Activated CD4-positive, alpha-beta T cell treated with anti-CD3 and anti-CD28 coated beads, Interleukin-2, Interleukin-6, amounts not matched to agents 100 ng/mL and 50 ng/mL, durations not matched to agents 16 hours and 8 hours (primary cell): ENCODE results near the gene FAM107B.
"Not testable (repeated sequence)": the region's sequence is repeated elsewhere in the genome, so short reads cannot be mapped to it uniquely, and the experiment has no call there.

Experiments
- DNase-seq: peaks from one replicate; pipeline ENCODE4 v3.0.0-alpha.2; 2020

Gene FAM107B

GRCh38 chr10:14688189-14688588 is 86.5 kb downstream of the FAM107B start:
- DNase-seq, result not testable (repeated sequence)

- DNase-seq, result no peak
Measured at GRCh38 chr10:14687340-14687739, 87.4 kb downstream of the FAM107B start.

DNA sequence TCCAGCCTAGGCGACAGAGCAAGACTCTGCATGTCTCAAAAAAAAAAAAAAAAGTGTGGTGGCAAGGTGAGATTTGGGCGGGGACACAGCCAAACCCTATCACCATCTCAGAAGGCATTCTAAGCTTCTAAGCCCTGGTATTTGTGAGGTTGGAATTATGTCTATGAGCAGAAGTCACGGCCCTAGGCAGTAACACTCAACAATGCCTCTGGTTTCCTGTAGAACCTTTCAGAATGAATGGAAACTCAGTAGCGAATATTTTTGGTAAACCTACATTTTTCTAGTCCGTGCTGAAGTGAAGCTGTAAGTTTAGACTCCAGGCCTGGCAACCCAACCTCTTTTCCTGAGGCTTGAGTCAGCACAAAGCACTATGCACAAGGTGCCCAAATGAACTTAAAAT is 88.3 kb downstream of the FAM107B start:
- DNase-seq, result peak; percentile 58

DNA sequence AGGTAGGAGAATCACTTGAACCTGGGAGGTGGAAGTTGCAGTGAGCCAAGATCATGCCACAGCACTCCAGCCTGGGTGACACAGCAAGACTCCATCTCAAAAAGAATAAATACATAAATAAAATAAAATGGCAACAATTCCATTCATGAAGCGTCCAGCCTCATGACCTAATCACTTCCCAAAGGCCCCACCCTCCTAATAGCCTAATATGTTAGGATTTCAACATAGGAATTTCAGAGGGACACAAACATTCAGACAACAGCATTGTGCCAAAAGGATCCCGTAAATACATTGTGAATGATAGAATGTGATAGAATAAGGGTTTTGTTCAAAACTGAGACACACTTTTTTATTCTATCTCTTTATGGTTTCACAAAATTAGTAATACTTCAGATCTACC is 90.3 kb downstream of the FAM107B start:
- no peak for DNase-seq

- DNase-seq, result no peak
Measured at GRCh38 chr10:14683256-14683655, 91.4 kb downstream of the FAM107B start.

DNA sequence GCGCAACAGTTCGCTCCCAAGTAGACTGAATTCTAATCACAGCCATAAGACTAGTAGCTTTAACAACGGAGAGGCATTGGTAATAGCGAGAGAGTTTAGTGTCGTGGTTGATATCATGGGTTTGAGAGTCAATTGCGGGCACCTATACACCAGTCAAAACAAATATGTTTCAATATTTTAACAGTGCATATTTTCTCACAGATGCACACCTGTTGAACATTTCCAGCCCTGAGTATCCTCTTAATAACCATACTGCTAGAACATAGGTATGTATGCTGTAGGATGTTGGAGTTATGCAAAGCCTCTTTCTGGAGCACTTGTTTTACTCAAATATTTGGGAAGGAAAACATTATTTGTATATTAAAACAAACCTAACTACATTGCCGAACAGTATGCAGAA is 92.9 kb downstream of the FAM107B start:
- DNase-seq, result no peak

- no peak for DNase-seq
Measured at GRCh38 chr10:14681305-14681704, 93.4 kb downstream of the FAM107B start.

- DNase-seq, result no peak
Measured at GRCh38 chr10:14678637-14679036, 96.1 kb downstream of the FAM107B start.

GRCh38 chr10:14676732-14677131 is 98.0 kb downstream of the FAM107B start:
- DNase-seq, result no peak

GRCh38 chr10:14674376-14675050 is 100.2 kb downstream of the FAM107B start:
- no peak for DNase-seq

DNA sequence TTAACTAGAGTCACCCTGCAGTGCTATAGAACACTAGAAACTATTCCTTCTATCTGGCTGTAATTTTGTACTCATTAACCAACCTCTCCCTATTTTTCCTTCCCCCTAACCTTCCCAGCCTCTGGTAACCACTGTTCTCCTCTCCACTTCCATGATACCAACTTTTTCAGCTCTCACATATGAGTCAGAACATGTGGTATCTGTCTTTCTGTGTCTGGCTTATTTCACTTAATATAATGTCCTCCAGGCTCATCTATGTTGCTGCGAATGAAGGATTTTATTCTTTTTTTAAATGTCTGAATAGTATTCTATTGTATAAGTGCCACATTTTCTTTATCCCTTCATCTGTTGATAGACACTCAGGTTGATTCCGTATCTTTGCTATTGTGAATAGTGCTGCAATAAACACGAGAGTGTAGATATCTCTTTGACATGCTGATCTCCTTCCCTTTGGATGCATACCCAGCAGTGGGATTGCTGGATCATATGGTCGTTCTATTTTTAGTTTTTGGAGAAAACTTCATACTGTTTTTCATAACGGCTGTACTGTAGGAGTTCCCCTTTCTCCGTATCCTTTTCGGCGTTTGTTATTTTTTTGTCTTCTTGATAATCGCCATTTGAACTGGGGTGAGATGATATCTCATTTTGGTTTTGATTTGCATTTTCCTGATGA is 101.4 kb downstream of the FAM107B start:
- no peak for DNase-seq

DNA sequence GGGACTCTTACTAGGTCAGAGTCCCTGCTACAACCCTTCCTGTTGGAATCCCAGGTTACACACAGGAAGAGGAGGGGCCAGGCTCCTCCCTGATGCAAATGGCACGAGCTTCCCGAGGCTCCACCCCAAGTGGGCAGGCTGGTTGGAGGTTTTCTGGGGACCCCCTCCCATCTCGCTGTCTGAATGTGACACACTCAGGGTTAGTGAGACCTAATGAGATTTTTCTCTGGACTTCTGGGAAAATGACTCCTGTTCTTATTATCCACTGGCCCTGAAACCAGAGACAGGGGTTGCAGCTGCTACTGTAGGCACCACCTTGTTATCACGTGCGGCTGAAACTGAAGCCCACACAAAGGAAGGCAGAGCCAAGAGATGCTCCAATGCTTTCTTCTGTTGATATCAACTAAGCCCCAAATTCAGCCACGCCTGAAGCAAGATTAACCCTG is 103.3 kb downstream of the FAM107B start:
- DNase-seq, result no peak

DNA sequence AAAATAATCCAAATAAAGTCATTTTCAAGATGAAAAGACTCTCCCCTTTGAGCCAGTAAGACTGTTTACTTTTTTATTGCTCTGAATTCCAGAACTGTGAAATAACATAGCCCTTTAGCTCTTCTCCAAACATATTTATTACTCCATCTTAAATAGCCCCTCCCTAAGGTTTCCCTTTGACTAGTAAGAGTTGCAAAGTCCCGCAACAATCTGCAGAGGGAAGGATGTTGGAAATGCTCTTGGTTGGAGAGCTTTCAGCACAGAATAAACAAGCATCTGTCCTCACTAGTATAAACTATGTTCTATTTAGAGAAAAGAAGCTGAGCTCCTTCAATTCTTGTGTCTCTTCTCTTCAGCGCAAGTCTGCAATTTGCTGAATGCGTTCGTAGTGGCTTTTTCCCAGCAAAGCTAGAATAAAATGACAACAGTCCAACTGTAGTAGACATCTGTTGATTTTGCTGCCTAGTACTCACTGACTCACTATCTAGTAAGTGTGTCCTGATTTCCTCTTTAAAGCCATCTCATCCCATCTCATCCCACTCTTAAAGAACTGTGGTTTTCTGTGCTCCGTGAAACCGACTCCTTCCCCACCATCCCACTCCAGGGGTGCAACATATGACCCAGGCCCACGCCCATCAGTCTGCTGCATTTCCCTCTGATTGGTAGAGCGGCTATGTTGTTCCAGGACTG is 104.0 kb downstream of the FAM107B start:
- no peak for DNase-seq

DNA sequence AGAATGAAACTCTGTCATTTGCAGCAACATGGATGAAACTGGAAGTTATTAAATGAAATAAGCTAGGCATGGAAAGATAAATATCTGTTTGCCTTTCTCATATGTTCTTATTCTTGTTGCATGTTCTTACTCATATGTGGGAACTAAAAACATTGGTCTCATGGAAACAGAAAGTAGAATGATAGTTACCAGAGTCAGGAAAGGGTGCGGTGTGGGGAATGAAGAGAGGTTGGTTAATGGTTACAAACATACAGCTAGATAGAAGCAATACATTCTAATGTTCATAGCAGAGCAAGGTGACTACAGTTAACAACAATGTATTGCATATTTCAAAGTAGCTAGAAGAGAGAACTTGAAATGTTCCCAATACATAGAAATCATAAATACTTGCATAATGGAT is 105.1 kb downstream of the FAM107B start:
- DNase-seq, result no peak

GRCh38 chr10:14667781-14668180 is 106.9 kb downstream of the FAM107B start:
- no peak for DNase-seq

- DNase-seq, result no peak
Measured at GRCh38 chr10:14667280-14667679, 107.4 kb downstream of the FAM107B start.

DNA sequence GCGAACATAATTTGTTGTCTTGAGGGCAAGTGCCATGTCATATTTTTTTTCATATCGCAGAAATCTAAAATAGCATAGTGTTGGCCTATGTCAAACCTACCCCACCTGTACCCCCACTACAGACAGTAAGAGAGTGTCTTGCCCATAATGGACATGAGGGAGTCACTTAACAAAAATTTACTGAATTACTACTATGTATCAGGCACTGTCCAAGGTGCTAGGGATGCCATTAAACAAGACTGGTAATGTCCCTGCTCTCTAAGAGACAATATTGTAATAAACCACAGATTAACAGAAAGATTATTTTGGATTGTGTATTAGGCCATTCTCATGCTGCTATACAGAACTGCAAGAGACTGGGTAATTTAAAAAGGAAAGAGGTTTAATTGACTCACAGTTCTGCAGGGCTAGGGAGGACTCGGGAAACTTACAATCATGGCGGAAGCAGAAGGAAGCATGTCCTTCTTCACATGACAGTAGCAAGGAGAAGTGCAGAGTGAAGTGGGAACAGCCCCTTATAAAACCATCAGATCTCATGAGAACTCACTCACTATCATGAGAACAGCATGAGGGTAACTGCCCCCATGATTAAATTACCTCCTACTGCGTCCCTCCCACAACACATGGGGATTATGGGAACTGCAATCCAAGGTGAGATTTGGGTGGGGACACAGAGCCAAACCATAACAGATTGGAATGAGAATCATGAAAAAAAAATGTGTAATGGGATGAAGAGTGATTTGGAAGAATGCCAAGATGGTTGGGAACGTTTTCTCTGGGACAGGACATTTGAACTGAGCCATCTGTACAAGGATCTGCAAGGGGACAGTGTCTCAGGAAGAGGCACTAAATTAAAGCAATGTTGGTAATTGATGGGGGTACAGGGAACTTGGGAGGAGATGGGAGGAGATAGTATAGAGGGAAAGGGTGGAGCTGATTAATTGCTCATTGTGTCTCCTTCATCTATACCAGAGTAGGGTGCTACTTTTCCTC is 108.5 kb downstream of the FAM107B start:
- no peak for DNase-seq

- DNase-seq, result peak; percentile 78
Measured at GRCh38 chr10:14665304-14665703, 109.4 kb downstream of the FAM107B start.

DNA sequence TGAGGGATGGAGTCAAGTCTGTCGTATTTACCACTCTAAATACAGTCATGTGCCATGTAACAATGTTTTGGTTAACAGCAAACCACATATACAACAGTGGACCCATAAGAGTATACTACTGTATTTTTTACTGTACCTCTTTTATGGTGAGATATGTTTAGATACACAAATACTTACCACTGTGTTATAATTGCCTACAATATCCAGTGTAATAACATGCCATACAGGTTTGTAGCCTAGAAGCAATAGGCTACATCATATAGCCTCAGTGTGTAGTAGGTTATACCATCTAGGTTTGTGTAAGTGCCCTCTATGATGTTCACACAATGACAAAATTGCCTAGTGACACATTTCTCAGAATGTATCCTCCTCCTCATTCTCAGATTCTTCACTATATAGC is 110.4 kb downstream of the FAM107B start:
- peak; percentile 41 for DNase-seq

- DNase-seq, result no peak
Measured at GRCh38 chr10:14661818-14662217, 112.9 kb downstream of the FAM107B start.

- no peak for DNase-seq
Measured at GRCh38 chr10:14660831-14661230, 113.9 kb downstream of the FAM107B start.

DNA sequence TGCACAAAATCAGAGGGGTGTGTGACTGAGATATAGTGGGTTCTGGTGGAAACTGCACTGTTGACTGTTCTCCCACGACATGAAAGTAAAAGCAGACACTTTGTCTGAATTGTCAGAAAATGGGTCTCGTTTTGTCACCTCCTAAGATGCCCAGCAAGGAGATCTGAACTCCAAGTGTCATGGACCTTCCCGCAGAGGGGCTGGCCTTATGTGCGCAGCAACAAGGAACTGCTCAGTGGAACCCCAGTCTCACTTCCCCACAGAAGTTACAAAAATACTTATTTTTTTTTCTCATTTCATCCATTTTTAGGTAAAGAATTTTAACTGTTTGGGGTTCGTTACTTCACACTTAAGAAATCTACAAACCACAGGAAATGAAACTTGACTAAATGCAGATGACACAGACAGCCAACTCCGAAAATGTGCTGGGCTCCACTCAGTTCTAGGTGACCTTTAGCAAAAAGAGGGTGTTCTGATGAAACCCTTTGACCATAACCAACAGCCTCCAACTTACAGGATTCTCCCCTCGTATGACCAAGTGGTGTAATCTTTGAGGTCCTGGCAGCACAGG is 115.0 kb downstream of the FAM107B start:
- peak; percentile 88 for DNase-seq
